Esophagus muscularis mucosa (tissue), 4 donors: ENCODE measurements around the gene SUN1. TPM values are rescaled to one million over a fixed set of nuclear protein-coding genes. Genes with fewer than 3 reads are reported as not detected.
A peak's percentile ranks its signal among the peaks of the same experiment; 100 is the strongest.

ENCODE experiments used
- DNase-seq: peaks from one replicate; pipeline ENCODE4 v3.0.0-alpha.2; 2017; ENCODE audit errors: extremely low spot score
- H3K27ac ChIP-seq, 4 donors: fragments of 200-600 bp; sonication (generic); replicated peaks in 1 of 4; 1 replicate in 3 of 4; 2 replicates in 1 of 4; pipeline ENCODE4 v1.5.1; 2016 to 2019; ENCODE audit warnings: mild to moderate bottlenecking in 1 of 4
- H3K27me3 ChIP-seq, 4 donors: fragments of 200-600 bp; sonication (generic); one replicate each; pipeline versions ENCODE4 v1.5.1 to v1.6.0; 2016 to 2019
- H3K36me3 ChIP-seq, 4 donors: fragments of 200-600 bp; sonication (generic); one replicate each; pipeline ENCODE4 v1.5.1; 2016 to 2019
- H3K4me1 ChIP-seq, 4 donors: fragments of 200-600 bp; sonication (generic); one replicate each; pipeline ENCODE4 v1.5.1; 2016 to 2019
- H3K4me3 ChIP-seq, 4 donors: fragments of 200-600 bp; sonication (generic); 1 replicate in 2 of 4; 2 replicates in 2 of 4; pipeline ENCODE4 v1.5.1; 2016 to 2019; ENCODE audit warnings: mild to moderate bottlenecking in 4 of 4, moderate library complexity in 1 of 4
- H3K9me3 ChIP-seq, 4 donors: fragments of 200-600 bp; sonication (generic); 1 replicate in 3 of 4; 2 replicates in 1 of 4; pipeline ENCODE4 v1.5.1; 2016 to 2019
- CTCF ChIP-seq, 3 experiments: fragments of 200-600 bp in 2 of 3; fragments of 450-650 bp in 1 of 3; sonication (generic) in 2 of 3; IDR thresholded peaks; one replicate each; pipeline ENCODE4 v1.5.1; 2017 to 2019; ENCODE audit warnings: antibody characterized with exemption in 3 of 3, mild to moderate bottlenecking in 2 of 3, moderate library complexity in 1 of 3
- EP300 ChIP-seq: sonication (generic); formaldehyde crosslinking; IDR thresholded peaks from one replicate; pipeline ENCODE4 v1.6.1; 2017; ENCODE audit warnings: antibody characterized with exemption
- POLR2A ChIP-seq: fragments of 450-650 bp; IDR thresholded peaks from one replicate; pipeline ENCODE4 v1.6.1; 2017; ENCODE audit warnings: antibody characterized with exemption, moderate library complexity, mild to moderate bottlenecking, low read depth
- POLR2AphosphoS5 ChIP-seq, 2 donors: sonication (generic); formaldehyde crosslinking; IDR thresholded peaks; one replicate each; pipeline ENCODE4 v1.6.1; 2017; ENCODE audit warnings: antibody characterized with exemption in 2 of 2
- WGBS: methylation state at CpG from one replicate; pipeline ENCODE4 v1.1.5; 2018; 5-methylcytosine and 5-hydroxymethylcytosine counted together
- intact Hi-C: fragments of 100-400 bp; cut with DNase I; formaldehyde crosslinking; loops from one replicate; pipeline ENCODE4 v1.15.1; 2023
- total RNA-seq, 4 donors: library from RNA; depleted of rRNA; stranded (reverse); fragments of >200 nt; gene quantifications; one replicate each; pipeline versions ENCODE4 v1.1.0 to v1.2.1, GENCODE V29; 2016

SUN1 gene
- total RNA-seq, 4 donors from 2014 or later: 132 to 149 (median 147) TPM

GRCh38 chr7:876972-877311 lies 44.7 kb downstream of the SUN1 start:
- H3K27me3 ChIP-seq: no peaks in the 10 kb centered on the region
- no peak for DNase-seq
- intact Hi-C loops: no loop called here
- peaks cover 8 to 42% (median 17%) of the 10 kb centered on the region in 4 donors for H3K36me3 ChIP-seq
- TF ChIP-seq EP300: no peak
- TF ChIP-seq CTCF (IDR thresholded peaks at IDR 0.05): no peak
- TF ChIP-seq POLR2A: no peak
- TF ChIP-seq POLR2AphosphoS5 (IDR thresholded peaks at IDR 0.05): no peak
- no peaks in the 10 kb centered on the region for H3K9me3 ChIP-seq
- WGBS: 1% methylated on average over 25 of the region's 26 CpGs
- H3K27ac ChIP-seq: peak overlapping the region; percentile 84 to 94 (median 91)
- peak overlapping the region; percentile 84 to 97 (median 88) for H3K4me3 ChIP-seq
- peaks cover 60 to 85% (median 75%) of the 10 kb centered on the region in 4 donors for H3K4me1 ChIP-seq

GRCh38 chr7:877312-878232 lies 45.3 kb downstream of the SUN1 start:
- Histone ChIP-seq H3K36me3 (peaks cover 2 to 36% (median 11%) of the 10 kb centered on the region in 4 donors), H3K9me3 (no peaks in the 10 kb centered on the region), H3K4me1 (peaks cover 57 to 85% (median 74%) of the 10 kb centered on the region in 4 donors), H3K27me3 (no peaks in the 10 kb centered on the region), H3K27ac (peak overlapping the region; percentile 84 to 94 (median 91)), H3K4me3 (peak overlapping the region; percentile 84 to 97 (median 88))
- intact Hi-C loops: no loop called here
- no peak for DNase-seq
- TF ChIP-seq EP300 (no peak), POLR2AphosphoS5 (IDR thresholded peaks at IDR 0.05) (no peak), POLR2A (no peak), CTCF (IDR thresholded peaks at IDR 0.05) (no peak)
- 21% methylated on average over 43 of the region's 47 CpGs for WGBS

DNA sequence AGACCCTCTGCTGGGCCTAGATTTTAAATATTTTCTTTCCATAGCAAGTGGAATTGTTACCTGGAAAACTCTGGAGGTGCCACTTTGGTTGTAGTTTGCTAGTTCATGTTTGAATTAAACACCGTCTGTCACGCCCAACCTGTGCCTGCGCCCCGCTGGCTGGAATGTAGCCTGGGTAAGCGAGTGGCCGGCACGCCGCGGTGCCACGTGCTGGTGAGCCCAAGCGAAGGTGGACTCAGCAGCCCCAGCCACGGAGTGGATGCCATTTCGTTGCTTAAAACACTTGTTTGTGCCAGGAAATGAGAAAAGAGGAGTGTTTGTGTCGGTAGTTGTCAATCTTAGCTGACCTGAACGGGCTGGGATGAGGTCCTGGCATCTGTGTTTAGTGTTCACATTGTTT lies 46.8 kb downstream of the SUN1 start:
- no peak for DNase-seq
- intact Hi-C loops: no loop called here
- Histone ChIP-seq H3K4me3 (no peak overlapping the region), H3K36me3 (peaks cover 0 to 21% (median 7%) of the 10 kb centered on the region in 4 donors), H3K27me3 (no peaks in the 10 kb centered on the region), H3K9me3 (no peaks in the 10 kb centered on the region), H3K4me1 (peaks cover 57 to 85% (median 74%) of the 10 kb centered on the region in 4 donors), H3K27ac (peak overlapping the region in 2 of 4 donors; percentile 4 to 58)
- TF ChIP-seq POLR2A (no peak), POLR2AphosphoS5 (IDR thresholded peaks at IDR 0.05) (no peak)
- WGBS: 86% methylated on average over 14 of the region's 15 CpGs

- Histone ChIP-seq H3K9me3 (no peaks in the 10 kb centered on the region), H3K27ac (peak overlapping the region in 3 of 4 donors; percentile 4 to 58 (median 20)), H3K4me3 (no peak overlapping the region), H3K36me3 (peaks cover 0 to 16% (median 7%) of the 10 kb centered on the region in 4 donors), H3K4me1 (peaks cover 62 to 85% (median 74%) of the 10 kb centered on the region in 4 donors), H3K27me3 (no peaks in the 10 kb centered on the region)
- WGBS: 88% methylated on average over 14 of the region's 14 CpGs
- no peak for DNase-seq
- no peak for TF ChIP-seq POLR2AphosphoS5 (IDR thresholded peaks at IDR 0.05)
- TF ChIP-seq CTCF (IDR thresholded peaks at IDR 0.05): no peak
- no peak for TF ChIP-seq POLR2A
- TF ChIP-seq EP300: no peak
- intact Hi-C loops: no loop called here
Observed at GRCh38 chr7:879706-880105, 47.4 kb downstream of the SUN1 start.

DNA sequence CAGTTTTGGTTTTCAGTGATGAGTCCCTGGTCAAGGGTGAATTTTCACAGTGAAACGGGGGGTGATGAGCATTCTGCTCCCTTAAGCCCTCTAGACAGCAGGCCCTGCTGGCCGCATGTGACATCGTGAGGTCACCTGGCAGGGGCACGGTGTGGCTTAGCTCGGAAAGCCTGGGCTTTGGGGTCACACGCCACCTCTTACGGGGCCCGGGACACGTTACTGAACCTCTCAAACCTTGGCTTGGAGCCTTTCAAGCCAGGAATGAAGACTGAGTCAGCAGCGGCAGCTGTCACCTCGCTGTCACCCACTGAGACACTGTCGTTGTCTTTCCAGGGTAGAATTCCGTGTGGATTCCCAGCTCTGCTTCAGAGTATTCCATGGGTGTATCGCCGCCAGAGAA lies 48.2 kb downstream of the SUN1 start:
- Histone ChIP-seq H3K4me3 (no peak overlapping the region), H3K27ac (peak overlapping the region in 1 of 4 donors; percentile 47), H3K9me3 (no peaks in the 10 kb centered on the region), H3K4me1 (peaks cover 61 to 85% (median 72%) of the 10 kb centered on the region in 4 donors), H3K36me3 (peaks cover 0 to 10% (median 7%) of the 10 kb centered on the region in 4 donors), H3K27me3 (no peaks in the 10 kb centered on the region)
- TF ChIP-seq POLR2A: no peak
- TF ChIP-seq EP300: no peak
- TF ChIP-seq POLR2AphosphoS5 (IDR thresholded peaks at IDR 0.05): no peak
- DNase-seq: no peak
- 85% methylated on average over 14 of the region's 15 CpGs for WGBS
- intact Hi-C loops: no loop called here
